DMS 273 (cell line): ENCODE measurements around the gene TSFM.

Experiments
- DNase-seq: peaks from one replicate; lab custom pipeline; 2025; ENCODE audit not compliant: unreplicated experiment; lab: John Stamatoyannopoulos, UW

Gene TSFM

GRCh38 chr12:57782608-57783465 lies at the start of gene TSFM:
Gene TSFM (plus strand): TSS chr12:57782787. CDS start chr12:57782802, 15 bp downstream.
- DNase-seq, result peak; percentile 96

DNA sequence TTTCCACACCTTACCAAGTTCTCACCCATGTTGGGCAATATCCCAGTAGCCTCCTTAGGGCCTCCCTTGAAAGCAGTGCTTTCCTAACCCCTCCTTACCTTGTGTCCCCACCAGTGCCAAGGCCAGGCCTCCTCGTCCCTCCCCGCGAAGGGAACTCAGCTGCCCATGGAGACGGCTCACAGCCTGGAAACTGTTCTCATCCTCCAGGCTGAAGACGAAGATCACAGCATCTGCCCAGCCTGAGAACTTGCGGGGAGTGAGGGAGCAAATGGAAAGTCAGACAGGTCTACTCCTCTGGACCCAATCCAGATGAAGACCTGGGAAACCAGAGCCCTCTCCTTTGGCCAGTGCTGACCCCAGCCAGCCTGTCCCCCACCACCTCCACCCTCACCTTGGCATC lies 48.7 kb upstream of the TSFM start:
- DNase-seq, result no peak

DNA sequence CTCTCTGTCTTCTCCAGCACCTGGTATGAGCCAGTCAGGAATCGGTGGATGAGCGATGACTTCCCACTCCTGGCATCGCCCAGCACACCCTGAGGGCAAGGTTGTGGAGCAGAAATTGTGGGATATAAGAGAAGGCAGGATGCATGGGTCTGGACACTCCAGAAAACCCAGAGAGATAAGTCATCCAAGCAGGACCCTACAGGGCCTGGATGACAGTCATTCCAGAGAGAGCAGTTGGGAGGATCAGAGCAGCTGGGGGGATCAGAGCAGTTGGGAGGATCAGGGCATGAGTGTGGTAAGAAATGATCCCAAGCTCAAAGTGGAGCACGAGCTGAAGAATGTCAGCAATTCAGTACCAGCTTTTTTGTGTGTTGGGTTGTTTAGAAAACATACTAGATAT lies 48.0 kb upstream of the TSFM start:
- no peak for DNase-seq

DNA sequence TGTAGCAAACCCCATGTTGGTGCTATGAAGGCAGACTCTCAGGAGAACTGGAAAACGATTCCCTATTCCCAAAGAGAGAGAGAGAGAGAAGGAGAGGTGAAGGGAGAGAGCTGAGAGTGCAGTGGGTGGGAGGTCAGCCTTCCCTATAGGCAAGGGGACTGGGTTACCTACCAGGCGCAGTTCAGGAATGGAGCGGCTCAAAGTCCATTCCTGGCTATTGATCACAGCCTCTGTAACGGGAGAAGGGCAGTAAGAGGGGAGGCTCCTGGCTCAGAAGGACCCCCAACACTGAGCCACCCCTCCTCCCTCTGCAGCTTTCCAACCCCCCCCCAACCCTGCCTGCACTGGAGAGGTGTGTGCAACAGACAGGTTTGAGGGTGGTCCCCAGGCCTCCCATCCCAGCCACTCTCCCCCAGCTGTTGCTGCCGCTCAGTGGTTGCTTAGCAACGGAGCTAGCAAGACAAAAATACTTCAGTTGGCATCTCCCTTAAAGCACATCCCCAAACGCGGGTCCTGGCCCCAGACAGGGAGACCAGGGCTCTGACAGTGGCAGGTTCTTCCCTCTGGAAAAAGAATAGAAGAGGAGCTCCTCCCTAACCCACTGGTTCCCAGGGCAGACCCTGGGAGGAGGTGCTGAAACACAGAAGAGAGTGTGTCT lies 47.3 kb upstream of the TSFM start:
- DNase-seq, result peak; percentile 72

DNA sequence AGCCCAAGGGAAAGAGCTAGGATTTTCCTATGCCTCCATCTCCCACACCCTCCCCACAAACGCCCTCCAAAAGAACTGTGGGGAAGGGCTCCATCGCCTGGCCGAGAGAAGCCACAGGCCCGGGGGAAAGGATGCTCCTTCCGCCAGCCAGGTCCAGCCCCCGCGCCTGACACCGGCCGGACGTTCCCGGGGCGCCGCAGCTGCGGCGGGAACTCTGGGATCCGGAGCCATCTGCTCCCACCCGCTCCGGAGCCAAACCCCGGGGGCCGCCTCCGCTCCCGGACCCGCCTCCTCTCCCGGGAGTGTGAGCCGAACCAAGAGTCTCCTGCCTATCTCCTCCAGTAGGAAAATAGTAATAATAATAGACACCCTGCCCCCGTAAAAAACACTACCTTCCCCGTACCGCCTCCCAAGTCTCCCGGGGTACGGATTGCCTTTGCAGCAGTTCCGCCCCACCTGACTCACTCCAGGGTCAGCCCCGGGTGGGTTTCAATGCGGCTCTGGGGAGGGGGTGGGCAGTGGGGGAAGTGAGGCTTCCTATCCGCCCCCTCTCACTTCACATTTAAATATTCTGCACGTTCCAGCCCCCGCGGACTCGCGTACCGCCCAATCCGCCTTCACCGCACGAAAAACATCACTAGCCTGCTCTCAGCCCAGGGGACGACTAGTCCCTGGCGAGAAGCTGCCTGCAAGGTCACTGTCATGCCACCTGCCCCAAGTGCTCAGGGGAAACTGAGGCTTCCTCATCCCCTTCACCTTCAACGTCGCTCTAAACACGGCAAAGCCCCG lies 46.4 kb upstream of the TSFM start:
- DNase-seq, result peak; percentile 84

DNA sequence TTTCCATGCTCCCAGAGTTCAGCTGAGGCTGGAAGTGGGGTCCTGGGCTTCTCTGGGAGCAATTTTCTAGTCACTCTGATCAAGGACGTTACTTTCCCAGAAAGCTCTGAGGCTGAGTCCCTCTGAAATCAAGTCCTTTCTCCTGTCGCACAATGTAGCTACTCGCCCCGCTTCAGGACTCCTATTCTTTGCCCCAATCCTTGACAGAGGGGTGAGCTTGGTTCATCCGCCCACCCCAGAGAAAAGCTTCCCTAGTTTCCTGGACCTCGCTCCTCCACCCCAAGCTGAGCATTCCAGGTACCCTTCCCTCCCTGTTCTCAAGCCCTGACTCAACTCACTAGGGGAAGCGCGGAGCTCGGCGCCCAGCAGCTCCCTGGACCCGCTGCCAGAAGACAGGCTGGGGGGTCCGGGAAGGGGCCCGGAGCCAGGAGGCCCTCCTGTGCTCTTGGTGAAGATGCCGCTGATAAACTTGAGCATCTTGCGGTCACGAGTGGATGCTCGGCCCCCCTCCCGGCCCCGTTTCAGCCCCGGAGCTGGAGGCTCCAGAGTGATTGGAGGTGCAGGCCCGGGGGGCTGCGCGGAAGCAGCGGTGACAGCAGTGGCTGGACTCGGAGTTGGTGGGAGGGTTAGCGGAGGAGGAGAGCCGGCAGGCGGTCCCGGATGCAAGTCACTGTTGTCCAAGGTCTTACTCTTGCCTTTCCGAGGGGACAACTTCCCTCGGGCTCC lies 45.7 kb upstream of the TSFM start:
- peak; percentile 54 for DNase-seq

DNA sequence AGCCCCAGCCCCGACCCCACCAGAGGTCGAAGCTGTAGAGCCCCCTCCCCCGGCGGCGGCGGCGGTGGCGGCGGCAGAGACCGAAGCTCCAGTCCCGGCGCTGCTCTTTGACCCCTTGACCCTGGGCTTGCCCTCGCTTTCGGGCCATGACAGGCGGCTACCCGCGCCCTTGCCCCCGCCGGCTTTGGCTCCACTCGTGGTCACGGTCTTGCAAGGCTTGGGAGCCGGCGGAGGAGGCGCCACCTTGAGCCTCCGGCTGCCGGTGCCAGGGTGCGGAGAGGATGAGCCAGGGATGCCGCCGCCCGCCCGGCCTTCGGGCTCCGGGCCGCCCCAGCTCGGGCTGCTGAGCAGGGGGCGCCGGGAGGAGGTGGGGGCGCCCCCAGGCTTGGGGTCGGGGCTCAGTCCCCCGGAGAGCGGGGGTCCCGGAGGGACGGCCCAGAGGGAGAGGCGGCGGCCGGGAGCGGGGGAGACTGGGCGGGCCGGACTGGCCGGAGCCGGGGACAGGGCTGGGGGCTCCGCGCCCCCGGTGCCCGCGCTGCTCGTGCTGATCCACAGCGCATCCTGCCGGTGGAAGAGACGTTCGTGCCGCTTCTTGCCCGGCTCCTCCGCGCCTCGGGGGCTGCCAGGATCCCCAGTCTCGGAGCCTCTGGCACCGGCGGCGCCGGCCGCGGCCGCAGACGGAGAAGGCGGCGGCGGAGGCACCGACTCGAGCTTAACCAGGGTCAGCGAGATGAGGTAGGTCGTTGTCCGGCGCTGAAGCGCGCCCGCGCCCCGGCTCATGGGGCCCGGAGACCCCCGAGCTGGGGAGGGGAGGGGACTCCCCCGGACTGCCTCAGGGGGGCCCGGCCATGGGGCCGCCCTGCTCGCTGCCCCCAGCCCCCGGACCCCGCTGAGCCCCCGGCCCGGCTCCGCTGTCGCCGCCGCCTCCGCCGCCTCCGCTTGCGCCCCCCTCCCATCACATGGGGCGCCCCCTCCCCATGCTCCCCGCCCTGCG lies 44.8 kb upstream of the TSFM start:
- DNase-seq, result peak; percentile 66

DNA sequence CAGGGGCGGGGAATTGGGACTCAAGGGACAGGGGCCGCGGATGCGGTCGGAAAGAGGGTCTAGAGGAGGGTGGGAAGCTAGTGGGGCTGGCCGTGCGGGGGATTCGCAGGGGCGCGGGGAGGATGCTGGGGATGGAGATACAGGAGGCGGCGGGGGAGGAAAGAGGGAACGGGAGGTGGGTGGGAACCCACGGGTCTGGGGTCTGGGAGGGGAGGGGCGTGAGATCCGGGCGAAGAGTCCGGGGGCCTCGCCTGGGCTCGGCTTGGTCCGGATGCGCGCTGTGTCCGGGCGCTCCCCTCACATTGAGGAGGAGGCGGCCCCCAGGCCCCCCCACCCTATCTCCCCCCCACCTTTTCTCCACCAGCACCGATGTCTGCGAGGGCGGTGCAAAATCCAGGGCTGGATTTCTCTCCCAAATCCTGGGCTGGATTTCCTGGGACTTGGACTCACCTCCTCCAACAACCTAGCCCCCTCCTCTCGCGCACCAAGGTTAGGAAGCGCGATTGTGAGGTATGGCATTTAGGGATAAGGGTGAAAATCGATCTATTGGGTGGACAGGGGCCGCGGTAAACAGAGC lies 43.8 kb upstream of the TSFM start, which contains the start of gene AGAP2:
Gene AGAP2 (minus strand): TSS at position 82 of the 577 bp plus-strand sequence. CDS start 496 bp downstream, outside the sequence.
- peak; percentile 77 for DNase-seq

- DNase-seq, result peak; percentile 61
Measured at GRCh38 chr12:57739387-57739786, 43.2 kb upstream of the TSFM start.

DNA sequence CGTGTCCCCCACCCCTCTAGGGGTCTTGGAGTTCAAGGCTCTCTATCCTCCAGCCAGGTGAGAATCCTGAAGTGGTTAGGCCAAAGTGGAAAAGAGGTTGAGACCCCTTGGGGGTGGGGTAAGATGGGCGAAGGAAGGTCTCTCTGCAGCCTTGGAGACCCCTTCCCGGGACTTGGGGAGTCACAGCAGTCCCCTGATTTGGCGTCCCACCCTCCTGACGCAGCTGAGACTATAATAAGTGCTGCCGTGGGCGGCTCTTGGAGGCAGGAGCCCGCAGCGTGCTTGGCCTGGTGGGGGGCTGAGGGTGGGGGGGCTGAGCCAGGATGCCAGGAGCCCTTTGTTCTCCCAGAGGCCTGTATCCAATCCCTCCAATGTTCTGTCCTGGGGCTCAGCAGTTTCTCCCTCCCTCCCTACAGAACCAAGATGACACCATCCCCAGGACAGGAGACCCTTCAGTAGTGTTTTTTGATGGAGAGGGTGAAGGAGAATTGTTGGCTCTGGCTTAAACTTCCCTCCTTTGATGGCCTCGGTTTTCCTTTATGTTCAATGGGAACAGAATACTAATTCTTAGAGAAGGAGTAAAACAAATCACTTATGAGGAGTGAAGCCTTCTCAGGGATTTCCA lies 42.6 kb upstream of the TSFM start:
- DNase-seq, result no peak

DNA sequence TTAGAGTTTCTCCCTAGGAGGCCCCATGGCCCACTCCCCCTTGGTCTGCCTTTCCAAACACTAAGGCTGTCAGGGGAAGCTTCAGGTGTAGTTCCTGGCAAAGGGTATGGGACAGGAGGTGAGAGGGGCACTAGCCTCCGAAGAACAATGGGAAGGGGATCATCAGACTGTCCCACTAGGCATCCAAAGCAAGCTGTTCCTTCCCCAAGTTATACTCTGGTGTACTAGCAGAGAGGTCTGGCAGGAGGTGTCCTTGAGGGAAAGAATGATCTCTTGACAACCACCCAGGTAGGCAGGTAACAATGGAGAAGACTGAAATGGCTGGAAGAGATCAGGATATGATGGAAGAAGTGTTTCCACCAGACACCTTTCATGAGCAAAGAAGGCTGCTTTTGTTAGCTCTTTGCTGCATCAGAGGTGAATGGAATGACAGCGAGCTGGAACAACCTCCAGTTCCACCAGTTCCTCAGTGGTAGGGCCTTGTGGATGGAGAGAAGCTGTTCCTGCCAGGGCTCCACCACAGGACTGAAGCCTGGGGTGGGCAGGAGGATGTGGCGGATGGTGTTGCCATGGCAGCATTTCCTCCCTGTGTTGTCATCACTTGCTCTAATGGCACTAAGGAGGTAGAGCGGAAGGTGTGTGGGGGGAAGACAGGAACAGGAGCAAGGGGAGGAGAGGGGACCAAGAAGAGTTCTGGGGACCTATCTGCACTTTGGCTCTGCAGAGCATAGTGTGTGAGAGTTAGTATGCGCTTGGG lies 41.8 kb upstream of the TSFM start:
- DNase-seq, result no peak

DNA sequence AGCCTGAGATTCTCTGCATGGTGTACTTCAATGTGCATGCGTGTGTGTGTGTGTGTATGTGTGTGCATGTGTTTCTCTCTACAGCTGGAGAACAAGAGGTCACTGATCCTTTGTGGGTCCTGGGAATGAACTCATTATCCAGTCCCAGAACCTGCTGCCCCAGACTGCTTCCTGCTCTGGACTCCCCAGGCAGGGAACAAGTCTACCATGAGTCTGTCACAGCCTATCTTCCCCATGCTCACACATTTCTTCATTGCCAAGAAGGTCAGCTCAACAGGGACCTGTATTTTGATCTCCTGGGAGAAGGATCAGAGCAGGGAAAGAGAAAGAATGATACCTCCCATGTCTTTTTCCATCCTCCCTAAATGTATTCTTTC lies 41.2 kb upstream of the TSFM start:
- DNase-seq, result no peak

DNA sequence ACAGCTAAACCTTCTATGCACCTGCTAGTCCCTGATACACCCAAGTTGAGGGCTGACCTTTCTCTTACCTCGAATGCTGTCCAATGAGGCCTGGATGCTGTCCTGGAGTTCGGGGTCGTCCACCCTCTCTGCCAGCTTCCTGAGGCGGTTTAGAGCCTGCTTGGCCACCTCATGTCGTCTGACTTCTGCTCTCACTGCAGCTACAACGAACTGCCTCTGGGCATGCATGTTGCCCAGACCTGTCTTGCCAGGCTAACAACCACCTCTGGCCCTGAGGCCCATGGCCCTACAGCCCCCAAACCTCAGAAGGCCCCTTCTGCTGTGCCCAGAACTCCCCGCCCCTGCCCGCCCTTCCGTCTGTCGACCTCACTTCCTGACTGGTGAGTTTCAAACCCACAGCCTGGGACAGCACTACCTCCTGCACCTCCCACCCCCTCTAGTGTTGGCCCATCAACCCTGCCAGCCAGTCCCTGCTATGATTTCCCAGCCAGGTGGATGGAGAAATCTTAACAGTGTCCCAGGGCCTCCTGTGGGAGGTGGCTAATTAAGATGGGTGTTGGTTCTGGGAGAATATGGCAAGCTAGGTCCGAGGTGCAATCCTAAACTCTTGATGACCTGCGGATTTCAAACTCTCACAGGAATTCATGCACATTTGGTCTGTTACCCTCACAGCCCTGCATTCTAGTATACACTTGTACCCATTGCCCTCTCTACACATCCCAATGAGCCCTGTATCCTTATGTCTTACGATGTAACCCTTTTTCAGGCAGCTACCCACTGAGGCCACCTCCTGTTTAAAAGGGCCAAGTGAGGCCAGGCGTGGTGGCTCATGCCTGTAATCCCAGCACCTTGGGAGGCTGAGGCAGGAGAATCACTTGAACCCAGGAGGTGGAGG lies 40.5 kb upstream of the TSFM start:
- no peak for DNase-seq

GRCh38 chr12:57743769-57744168 lies 38.8 kb upstream of the TSFM start:
- no peak for DNase-seq

- peak; percentile 92 for DNase-seq
Measured at GRCh38 chr12:57744194-57744776, 38.3 kb upstream of the TSFM start.

GRCh38 chr12:57744777-57745484 lies 37.7 kb upstream of the TSFM start, which contains the start of gene TSPAN31:
Gene TSPAN31 (plus strand): TSS chr12:57745039. CDS start chr12:57745155, 116 bp downstream.
- DNase-seq, result peak; percentile 97
